ENCODE results near the gene CDC45.
A peak's percentile ranks its signal among the peaks of the same experiment; 100 is the strongest.

Gene CDC45

GRCh38 chr22:19498866-19499190 lies 19.1 kb downstream of the CDC45 start:
- H2AK5ac ChIP-seq (ENCODE audit: low read length, severe bottlenecking), result no peak overlapping the region
- no peak overlapping the region for H3K4me3 ChIP-seq (ENCODE audit: insufficient read depth in 1 of 2, low read depth in 1 of 2, low read length in 2 of 2)
- no peak overlapping the region for H3K9ac ChIP-seq (ENCODE audit: low read length)
- DNase-seq, result no peak
- peaks cover 3% of the 10 kb centered on the region for H3K4me1 ChIP-seq (ENCODE audit: control insufficient read depth, insufficient read depth, low read depth, low read length)
- H3K36me3 ChIP-seq (ENCODE audit: control insufficient read depth in 1 of 2, insufficient read depth in 2 of 2, low read depth in 1 of 2, low read length in 2 of 2), result peaks cover 0 to 19% of the 10 kb centered on the region in 2 experiments
- no peak overlapping the region for H4K8ac ChIP-seq (ENCODE audit: low read length)
- H2AFZ ChIP-seq (ENCODE audit: low read depth, low read length), result no peak overlapping the region
- H2BK15ac ChIP-seq (ENCODE audit: low read depth, poor library complexity, severe bottlenecking), result no peak overlapping the region
- no peak overlapping the region for H3K27ac ChIP-seq (ENCODE audit: low read length, poor library complexity, severe bottlenecking)
- H2BK5ac ChIP-seq (ENCODE audit: low read depth, low read length, poor library complexity, severe bottlenecking), result no peak overlapping the region
- H3K18ac ChIP-seq (ENCODE audit: low read depth in 1 of 2, low read length in 2 of 2), result no peak overlapping the region
- 95% methylated on average over 3 of the region's 3 CpGs for WGBS
- no peak overlapping the region for H3K4me2 ChIP-seq (ENCODE audit: low read length, poor library complexity, severe bottlenecking)
- no peaks in the 10 kb centered on the region for H3K9me3 ChIP-seq (ENCODE audit: control insufficient read depth, low read length)
- H2BK120ac ChIP-seq (ENCODE audit: low read depth, low read length), result no peak overlapping the region
- no peak overlapping the region for H2BK12ac ChIP-seq (ENCODE audit: low read length in 2 of 2)
- H3K27me3 ChIP-seq (ENCODE audit: control insufficient read depth in 1 of 2, insufficient read depth in 1 of 2, low read length in 2 of 2), result no peaks in the 10 kb centered on the region
- no peak overlapping the region for H3K14ac ChIP-seq (ENCODE audit: low read length in 2 of 2)
- H3K79me1 ChIP-seq (replicated peaks; ENCODE audit: low read length, poor library complexity, severe bottlenecking), result no peaks in the 10 kb centered on the region
- H3K4ac ChIP-seq (ENCODE audit: low read depth in 1 of 2, low read length in 2 of 2), result no peak overlapping the region
- no peak overlapping the region for H4K91ac ChIP-seq (ENCODE audit: low read length)
- no peak overlapping the region for H3K23ac ChIP-seq (ENCODE audit: low read length in 2 of 2)

GRCh38 chr22:19499236-19499879 lies 19.6 kb downstream of the CDC45 start:
- Histone ChIP-seq H3K4me1 (ENCODE audit: control insufficient read depth, insufficient read depth, low read depth, low read length) (peaks cover 3% of the 10 kb centered on the region), H3K27me3 (ENCODE audit: control insufficient read depth in 1 of 2, insufficient read depth in 1 of 2, low read length in 2 of 2) (no peaks in the 10 kb centered on the region), H2AK5ac (ENCODE audit: low read length, severe bottlenecking) (no peak overlapping the region), H3K36me3 (ENCODE audit: control insufficient read depth in 1 of 2, insufficient read depth in 2 of 2, low read depth in 1 of 2, low read length in 2 of 2) (peaks cover 0 to 19% of the 10 kb centered on the region in 2 experiments), H3K18ac (ENCODE audit: low read depth in 1 of 2, low read length in 2 of 2) (no peak overlapping the region), H2BK12ac (ENCODE audit: low read length in 2 of 2) (no peak overlapping the region), H3K4me3 (ENCODE audit: insufficient read depth in 1 of 2, low read depth in 1 of 2, low read length in 2 of 2) (no peak overlapping the region), H2AFZ (ENCODE audit: low read depth, low read length) (no peak overlapping the region), H3K23ac (ENCODE audit: low read length in 2 of 2) (no peak overlapping the region), H3K27ac (ENCODE audit: low read length, poor library complexity, severe bottlenecking) (no peak overlapping the region), H2BK120ac (ENCODE audit: low read depth, low read length) (no peak overlapping the region), H3K4me2 (ENCODE audit: low read length, poor library complexity, severe bottlenecking) (no peak overlapping the region), H3K9ac (ENCODE audit: low read length) (no peak overlapping the region), H3K79me1 (replicated peaks; ENCODE audit: low read length, poor library complexity, severe bottlenecking) (no peaks in the 10 kb centered on the region), H2BK5ac (ENCODE audit: low read depth, low read length, poor library complexity, severe bottlenecking) (no peak overlapping the region), H3K14ac (ENCODE audit: low read length in 2 of 2) (peak overlapping the region in 1 of 2 experiments; percentile 41), H3K4ac (ENCODE audit: low read depth in 1 of 2, low read length in 2 of 2) (no peak overlapping the region), H2BK15ac (ENCODE audit: low read depth, poor library complexity, severe bottlenecking) (no peak overlapping the region), H3K9me3 (ENCODE audit: control insufficient read depth, low read length) (no peaks in the 10 kb centered on the region), H4K91ac (ENCODE audit: low read length) (no peak overlapping the region), H4K8ac (ENCODE audit: low read length) (no peak overlapping the region)
- no peak for DNase-seq
- 98% methylated on average over 7 of the region's 7 CpGs for WGBS

GRCh38 chr22:19499880-19500242 lies 20.1 kb downstream of the CDC45 start:
- Histone ChIP-seq H4K8ac (ENCODE audit: low read length) (no peak overlapping the region), H3K79me1 (replicated peaks; ENCODE audit: low read length, poor library complexity, severe bottlenecking) (no peaks in the 10 kb centered on the region), H2BK5ac (ENCODE audit: low read depth, low read length, poor library complexity, severe bottlenecking) (no peak overlapping the region), H2AK5ac (ENCODE audit: low read length, severe bottlenecking) (no peak overlapping the region), H3K18ac (ENCODE audit: low read depth in 1 of 2, low read length in 2 of 2) (no peak overlapping the region), H2BK15ac (ENCODE audit: low read depth, poor library complexity, severe bottlenecking) (no peak overlapping the region), H3K23ac (ENCODE audit: low read length in 2 of 2) (no peak overlapping the region), H3K4ac (ENCODE audit: low read depth in 1 of 2, low read length in 2 of 2) (no peak overlapping the region), H3K9ac (ENCODE audit: low read length) (no peak overlapping the region), H2AFZ (ENCODE audit: low read depth, low read length) (no peak overlapping the region), H3K36me3 (ENCODE audit: control insufficient read depth in 1 of 2, insufficient read depth in 2 of 2, low read depth in 1 of 2, low read length in 2 of 2) (peaks cover 0 to 19% of the 10 kb centered on the region in 2 experiments), H3K14ac (ENCODE audit: low read length in 2 of 2) (peak overlapping the region in 1 of 2 experiments; percentile 41), H3K27ac (ENCODE audit: low read length, poor library complexity, severe bottlenecking) (no peak overlapping the region), H3K4me2 (ENCODE audit: low read length, poor library complexity, severe bottlenecking) (no peak overlapping the region), H2BK12ac (ENCODE audit: low read length in 2 of 2) (no peak overlapping the region), H3K27me3 (ENCODE audit: control insufficient read depth in 1 of 2, insufficient read depth in 1 of 2, low read length in 2 of 2) (no peaks in the 10 kb centered on the region), H2BK120ac (ENCODE audit: low read depth, low read length) (no peak overlapping the region), H3K4me3 (ENCODE audit: insufficient read depth in 1 of 2, low read depth in 1 of 2, low read length in 2 of 2) (no peak overlapping the region), H4K91ac (ENCODE audit: low read length) (no peak overlapping the region), H3K4me1 (ENCODE audit: control insufficient read depth, insufficient read depth, low read depth, low read length) (peaks cover 3% of the 10 kb centered on the region), H3K9me3 (ENCODE audit: control insufficient read depth, low read length) (no peaks in the 10 kb centered on the region)
- WGBS, result 93% methylated on average over 4 of the region's 4 CpGs
- DNase-seq, result no peak

- H4K91ac ChIP-seq (ENCODE audit: low read length), result no peak overlapping the region
- H2AFZ ChIP-seq (ENCODE audit: low read depth, low read length), result no peak overlapping the region
- WGBS, result no CpG with 5 or more reads among the region's 3 CpGs
- H4K8ac ChIP-seq (ENCODE audit: low read length), result no peak overlapping the region
- no peak overlapping the region for H3K18ac ChIP-seq (ENCODE audit: low read depth in 1 of 2, low read length in 2 of 2)
- H3K14ac ChIP-seq (ENCODE audit: low read length in 2 of 2), result no peak overlapping the region
- no peaks in the 10 kb centered on the region for H3K27me3 ChIP-seq (ENCODE audit: control insufficient read depth in 1 of 2, insufficient read depth in 1 of 2, low read length in 2 of 2)
- H2BK5ac ChIP-seq (ENCODE audit: low read depth, low read length, poor library complexity, severe bottlenecking), result no peak overlapping the region
- no peak for DNase-seq
- peaks cover 0 to 30% of the 10 kb centered on the region in 2 experiments for H3K36me3 ChIP-seq (ENCODE audit: control insufficient read depth in 1 of 2, insufficient read depth in 2 of 2, low read depth in 1 of 2, low read length in 2 of 2)
- no peak overlapping the region for H3K4me3 ChIP-seq (ENCODE audit: insufficient read depth in 1 of 2, low read depth in 1 of 2, low read length in 2 of 2)
- peaks cover 3% of the 10 kb centered on the region for H3K4me1 ChIP-seq (ENCODE audit: control insufficient read depth, insufficient read depth, low read depth, low read length)
- no peaks in the 10 kb centered on the region for H3K9me3 ChIP-seq (ENCODE audit: control insufficient read depth, low read length)
- H3K4me2 ChIP-seq (ENCODE audit: low read length, poor library complexity, severe bottlenecking), result no peak overlapping the region
- no peak overlapping the region for H2AK5ac ChIP-seq (ENCODE audit: low read length, severe bottlenecking)
- no peak overlapping the region for H3K23ac ChIP-seq (ENCODE audit: low read length in 2 of 2)
- H3K27ac ChIP-seq (ENCODE audit: low read length, poor library complexity, severe bottlenecking), result no peak overlapping the region
- no peak overlapping the region for H3K9ac ChIP-seq (ENCODE audit: low read length)
- no peak overlapping the region for H2BK15ac ChIP-seq (ENCODE audit: low read depth, poor library complexity, severe bottlenecking)
- no peaks in the 10 kb centered on the region for H3K79me1 ChIP-seq (replicated peaks; ENCODE audit: low read length, poor library complexity, severe bottlenecking)
- no peak overlapping the region for H2BK120ac ChIP-seq (ENCODE audit: low read depth, low read length)
- H3K4ac ChIP-seq (ENCODE audit: low read depth in 1 of 2, low read length in 2 of 2), result no peak overlapping the region
- no peak overlapping the region for H2BK12ac ChIP-seq (ENCODE audit: low read length in 2 of 2)
These were observed 22.3 kb downstream of the CDC45 start for GRCh38 chr22:19501897-19502447.
